ENCODE data around the gene KCNQ2. TPM values are rescaled to one million over a fixed set of nuclear protein-coding genes. Genes with fewer than 3 reads are reported as not detected.

KCNQ2 gene
- total and polyA plus RNA-seq, 7 donors = 0.01 to 2.8 (median 0.15) TPM; not detected in 1

DNA sequence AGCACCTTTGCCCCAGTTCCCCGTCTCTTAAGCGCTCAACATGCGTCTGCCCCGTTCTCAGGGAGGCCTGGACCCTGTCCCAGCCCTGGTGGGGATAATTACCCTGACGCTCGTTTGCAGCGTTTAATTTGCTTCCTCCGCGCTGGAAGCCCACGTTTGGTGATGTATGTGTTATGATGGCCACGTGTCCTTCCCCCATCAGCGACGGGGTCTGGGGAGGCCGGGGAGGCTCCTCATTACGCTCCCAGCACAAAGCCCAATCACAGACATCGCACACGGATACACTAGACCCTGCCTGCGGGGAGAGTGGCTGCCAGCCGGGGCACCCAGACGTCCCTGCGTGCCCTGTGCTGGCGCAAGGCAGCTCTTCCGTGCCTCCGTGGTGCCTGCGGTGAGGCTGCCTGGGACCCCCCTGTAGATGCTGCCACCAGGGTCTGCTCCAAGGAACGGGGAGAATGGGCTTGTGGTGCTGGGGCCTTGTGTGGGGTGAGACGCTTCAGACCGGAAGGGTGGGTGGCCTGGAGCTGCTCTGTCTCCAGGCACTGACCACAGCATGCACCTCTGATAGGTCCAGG lies 101.1 kb downstream of the KCNQ2 start:
- peaks cover 0 to 51% (median 4%) of the 10 kb centered on the region in 3 donors for H3K27me3 ChIP-seq (ENCODE audit: insufficient read depth in 3 of 3, low read length in 2 of 3)
- DNase-seq (no peak), ATAC-seq (no peak)
- no peak overlapping the region for H3K27ac ChIP-seq
- 50 to 63% (median 54%) methylated on average over 28 of the region's 28 CpGs for WGBS, 3 donors
- no peak overlapping the region for H3K4me3 ChIP-seq
- H3K4me1 ChIP-seq = no peaks in the 10 kb centered on the region
- no peaks in the 10 kb centered on the region for H3K36me3 ChIP-seq (ENCODE audit: insufficient read depth in 1 of 2, low read depth in 1 of 2)
- TF ChIP-seq, protein P1, sequence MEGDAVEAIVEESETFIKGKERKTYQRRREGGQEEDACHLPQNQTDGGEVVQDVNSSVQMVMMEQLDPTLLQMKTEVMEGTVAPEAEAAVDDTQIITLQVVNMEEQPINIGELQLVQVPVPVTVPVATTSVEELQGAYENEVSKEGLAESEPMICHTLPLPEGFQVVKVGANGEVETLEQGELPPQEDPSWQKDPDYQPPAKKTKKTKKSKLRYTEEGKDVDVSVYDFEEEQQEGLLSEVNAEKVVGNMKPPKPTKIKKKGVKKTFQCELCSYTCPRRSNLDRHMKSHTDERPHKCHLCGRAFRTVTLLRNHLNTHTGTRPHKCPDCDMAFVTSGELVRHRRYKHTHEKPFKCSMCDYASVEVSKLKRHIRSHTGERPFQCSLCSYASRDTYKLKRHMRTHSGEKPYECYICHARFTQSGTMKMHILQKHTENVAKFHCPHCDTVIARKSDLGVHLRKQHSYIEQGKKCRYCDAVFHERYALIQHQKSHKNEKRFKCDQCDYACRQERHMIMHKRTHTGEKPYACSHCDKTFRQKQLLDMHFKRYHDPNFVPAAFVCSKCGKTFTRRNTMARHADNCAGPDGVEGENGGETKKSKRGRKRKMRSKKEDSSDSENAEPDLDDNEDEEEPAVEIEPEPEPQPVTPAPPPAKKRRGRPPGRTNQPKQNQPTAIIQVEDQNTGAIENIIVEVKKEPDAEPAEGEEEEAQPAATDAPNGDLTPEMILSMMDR (IDR thresholded peaks at IDR 0.05) = no peak
- no peaks in the 10 kb centered on the region for H3K9me3 ChIP-seq
- intact Hi-C loops (cut with DNase I) = no loop called here

DNA sequence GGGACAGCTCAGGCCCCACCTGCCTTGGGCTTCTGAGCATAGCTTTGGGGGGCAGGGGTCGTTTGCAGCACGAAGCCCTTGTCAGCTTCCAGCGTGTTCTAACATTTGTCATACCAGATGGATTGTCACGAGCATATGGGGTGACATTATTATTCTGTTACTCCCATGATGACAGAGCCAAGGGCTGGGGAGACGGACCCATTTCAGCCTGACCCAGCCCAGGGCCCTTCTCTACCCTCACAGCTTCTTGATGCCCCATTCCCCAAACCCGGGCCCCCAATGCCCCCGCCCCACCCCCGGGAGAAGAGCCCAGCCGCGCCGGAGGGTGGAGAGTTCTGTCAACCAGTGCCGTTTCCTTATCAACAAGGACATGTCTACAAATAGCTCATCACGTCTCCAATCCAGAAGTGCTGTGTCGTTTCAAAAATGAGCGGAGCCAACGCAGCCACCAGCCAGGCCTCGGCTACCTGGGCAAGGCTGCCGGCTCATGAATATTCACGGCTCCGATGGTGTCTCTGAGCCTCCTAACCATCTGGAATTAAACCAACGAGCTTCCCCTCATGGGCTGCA lies 101.8 kb downstream of the KCNQ2 start:
- 29 to 37% (median 29%) methylated on average over 21 of the region's 21 CpGs for WGBS, 3 donors
- no peak overlapping the region for H3K27ac ChIP-seq
- ATAC-seq (no peak), DNase-seq (no peak)
- intact Hi-C loops (cut with DNase I) = no loop called here
- TF ChIP-seq, protein P1 (IDR thresholded peaks at IDR 0.05) = no peak
- no peaks in the 10 kb centered on the region for H3K36me3 ChIP-seq (ENCODE audit: insufficient read depth in 1 of 2, low read depth in 1 of 2)
- H3K27me3 ChIP-seq (ENCODE audit: insufficient read depth in 3 of 3, low read length in 2 of 3) = peaks cover 0 to 50% (median 4%) of the 10 kb centered on the region in 3 donors
- H3K4me1 ChIP-seq = no peaks in the 10 kb centered on the region
- no peak overlapping the region for H3K4me3 ChIP-seq
- H3K9me3 ChIP-seq = no peaks in the 10 kb centered on the region

DNA sequence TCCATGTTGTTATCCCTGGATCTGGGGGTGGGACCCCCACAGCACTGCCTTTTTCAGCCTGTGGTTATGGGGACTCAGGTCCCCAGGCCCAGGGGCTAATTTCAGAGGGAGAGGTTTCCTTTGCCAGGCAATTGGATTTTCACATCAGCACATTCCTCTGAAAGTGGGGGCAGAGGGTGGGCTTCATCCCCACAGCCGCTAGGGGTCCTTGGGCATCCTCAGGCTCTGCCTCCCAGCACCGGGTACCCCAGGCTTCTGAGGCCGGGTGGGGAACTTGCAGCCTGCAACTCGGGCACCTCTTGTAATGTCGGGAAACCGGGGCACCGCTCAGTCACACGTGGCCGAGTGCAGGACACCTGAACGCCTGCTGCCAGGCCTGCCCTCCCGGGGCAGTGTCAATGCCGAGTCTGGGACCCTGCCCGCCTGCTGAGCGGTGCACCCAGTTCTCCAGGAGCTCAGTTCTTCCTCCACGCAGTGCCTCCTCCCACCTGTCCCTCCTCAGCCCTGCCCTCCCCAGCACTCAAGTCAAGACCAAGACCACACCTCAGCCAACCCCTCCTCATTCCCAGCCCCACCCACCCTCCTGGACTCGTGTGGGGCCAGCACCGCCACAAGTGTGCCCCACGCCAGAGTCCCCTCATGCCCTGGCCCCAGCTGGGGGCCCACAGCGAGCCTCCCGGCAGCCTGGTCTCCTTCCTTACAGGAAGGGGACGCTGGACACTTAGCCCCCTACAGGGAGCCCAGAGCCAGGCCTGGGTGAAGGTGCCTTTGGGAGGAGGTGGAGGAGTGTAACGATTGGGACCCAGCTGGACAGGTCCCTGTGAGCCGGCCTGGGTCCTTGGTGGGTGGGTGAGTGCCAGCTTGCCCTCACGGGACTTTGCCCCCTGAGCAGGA lies 102.5 kb downstream of the KCNQ2 start:
- H3K27me3 ChIP-seq (ENCODE audit: insufficient read depth in 3 of 3, low read length in 2 of 3) = peaks cover 0 to 54% (median 4%) of the 10 kb centered on the region in 3 donors
- no peaks in the 10 kb centered on the region for H3K36me3 ChIP-seq (ENCODE audit: insufficient read depth in 1 of 2, low read depth in 1 of 2)
- no peak for DNase-seq
- TF ChIP-seq, protein P1 (IDR thresholded peaks at IDR 0.05) = no peak
- ATAC-seq = no peak
- H3K9me3 ChIP-seq = no peaks in the 10 kb centered on the region
- intact Hi-C loops (cut with DNase I) = no loop called here
- WGBS, 3 donors = 71 to 79% (median 76%) methylated on average over 23 to 24 of the region's 24 CpGs
- H3K4me3 ChIP-seq = no peak overlapping the region
- no peaks in the 10 kb centered on the region for H3K4me1 ChIP-seq
- H3K27ac ChIP-seq = no peak overlapping the region

DNA sequence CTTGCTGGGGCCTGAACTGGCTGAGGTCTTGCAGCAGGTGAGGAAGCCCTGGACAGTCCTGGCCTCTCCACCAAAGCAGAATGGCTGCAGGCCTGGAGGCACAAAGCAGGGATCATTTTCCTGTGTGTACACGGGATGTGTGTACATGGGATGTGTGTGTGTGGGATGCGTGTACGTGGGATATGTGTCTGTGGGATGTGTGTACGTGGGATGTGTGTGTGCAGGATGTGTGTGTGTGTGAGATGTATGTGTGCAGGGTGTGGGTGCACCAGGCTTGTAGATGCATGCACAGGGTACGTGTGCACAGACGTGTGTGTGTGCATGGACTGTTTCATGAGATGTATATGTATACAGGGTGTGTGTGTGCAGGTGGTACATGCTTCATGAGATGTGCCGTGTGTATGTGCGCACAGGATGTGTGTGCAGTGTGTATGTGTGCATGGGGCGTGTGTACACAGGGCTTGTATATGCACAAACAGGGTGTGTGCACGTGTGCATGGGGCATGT lies 103.4 kb downstream of the KCNQ2 start:
- H3K36me3 ChIP-seq (ENCODE audit: insufficient read depth in 1 of 2, low read depth in 1 of 2) = no peaks in the 10 kb centered on the region
- no peak overlapping the region for H3K4me3 ChIP-seq
- intact Hi-C loops (cut with DNase I) = no loop called here
- TF ChIP-seq, protein P1 (IDR thresholded peaks at IDR 0.05) = no peak
- H3K9me3 ChIP-seq = no peaks in the 10 kb centered on the region
- ATAC-seq (peak in 1 of 4 donors; percentile 12), DNase-seq (no peak)
- WGBS, 3 donors = 89 to 95% (median 91%) methylated on average over 10 of the region's 10 CpGs
- no peaks in the 10 kb centered on the region for H3K4me1 ChIP-seq
- H3K27me3 ChIP-seq (ENCODE audit: insufficient read depth in 3 of 3, low read length in 2 of 3) = peaks cover 0 to 52% (median 4%) of the 10 kb centered on the region in 3 donors
- no peak overlapping the region for H3K27ac ChIP-seq
